Right lobe of liver (tissue), 6 donors: ENCODE results near the gene TTI1. TPM values are rescaled to one million over a fixed set of nuclear protein-coding genes. Genes with fewer than 3 reads are reported as not detected.

Experiments
- ATAC-seq, 4 donors: fragments of 200-7000 bp; cut with Tn5 transposase; one replicate each; pipeline ENCODE4 v1.9.1; 2020; ENCODE audit warnings: mild to moderate bottlenecking in 4 of 4, moderate library complexity in 4 of 4
- DNase-seq, 3 donors: peaks; one replicate each; pipeline ENCODE4 v3.0.0-alpha.2; 2020
- H3K27ac ChIP-seq, 3 donors: fragments of 200-600 bp; one replicate each; pipeline ENCODE4 v1.8.0; 2022
- H3K27me3 ChIP-seq, 2 donors: fragments of 200-600 bp; one replicate each; pipeline ENCODE4 v1.8.0; 2022
- H3K36me3 ChIP-seq, 4 donors: fragments of 200-600 bp; sonication (generic) in 1 of 4; one replicate each; pipeline versions ENCODE4 v1.5.1 to v1.8.0; 2017 to 2022; ENCODE audit warnings: control low read depth in 1 of 4
- H3K4me1 ChIP-seq, 4 donors: fragments of 200-600 bp; sonication (generic) in 1 of 4; one replicate each; pipeline versions ENCODE4 v1.5.1 to v1.8.0; 2017 to 2022; ENCODE audit warnings: control low read depth in 1 of 4
- H3K4me3 ChIP-seq, 3 donors: fragments of 200-600 bp; one replicate each; pipeline ENCODE4 v1.8.0; 2022
- H3K9me3 ChIP-seq, 4 donors: fragments of 200-600 bp; sonication (generic) in 1 of 4; one replicate each; pipeline versions ENCODE4 v1.5.1 to v1.8.0; 2017 to 2022; ENCODE audit warnings: control low read depth in 1 of 4
- POLR2A ChIP-seq: fragments of 450-650 bp; IDR thresholded peaks from one replicate; pipeline ENCODE4 v1.6.1; 2017; ENCODE audit warnings: antibody characterized with exemption, mild to moderate bottlenecking
- WGBS: methylation state at CpG from one replicate; pipeline ENCODE4 v1.1.6; 2018; ENCODE audit warnings: low coverage, low lambda C conversion rate; ENCODE audit not compliant: insufficient coverage; ENCODE audit errors: missing lambda C conversion rate; 5-methylcytosine and 5-hydroxymethylcytosine counted together
- intact Hi-C, 2 donors: fragments of 100-400 bp; cut with DNase I; formaldehyde crosslinking; loops; one replicate each; pipeline versions ENCODE4 v1.11.2 to v1.14.1; 2022
- total RNA-seq, 6 experiments: library from RNA; depleted of rRNA in 2 of 6; stranded (reverse); fragments of >200 nt in 2 of 6; fragmentation: NEBNext Ultra II Directional in 3 of 6; extraction: Animal tissue kit (Norgen Biotek cat#: 25700) in 3 of 6; gene quantifications; one replicate each; pipeline versions ENCODE4 v1.1.0 to v1.2.4, GENCODE V29; 2016 to 2023
- TF ChIP-seq, protein P1 (sequence below), 4 donors: fragments of 200-600 bp in 3 of 4; fragments of 450-650 bp in 1 of 4; IDR thresholded peaks; one replicate each; pipeline versions ENCODE4 v1.5.1 to v1.8.0; 2016 to 2022; ENCODE audit warnings: antibody characterized with exemption in 4 of 4, mild to moderate bottlenecking in 2 of 4
- donor health status: DM: no; HTN: yes; CAD: no.
- donor health status: DM: no; HTN: no; CAD: no.
- donor health status: DM: no; HTN: no; CAD: no.
- donor health status: DM: no; HTN: yes; CAD: no.
- donor health status: DM: no; HTN: yes; CAD: no.

Gene TTI1
- total RNA-seq, 6 experiments from 2014 or later, result 8.6 to 14.3 (median 11.3) TPM

- H3K4me1 ChIP-seq, result no peaks in the 10 kb centered on the region
Observed at GRCh38 chr20:37947943-37948342, 85.3 kb downstream of the TTI1 start.

DNA sequence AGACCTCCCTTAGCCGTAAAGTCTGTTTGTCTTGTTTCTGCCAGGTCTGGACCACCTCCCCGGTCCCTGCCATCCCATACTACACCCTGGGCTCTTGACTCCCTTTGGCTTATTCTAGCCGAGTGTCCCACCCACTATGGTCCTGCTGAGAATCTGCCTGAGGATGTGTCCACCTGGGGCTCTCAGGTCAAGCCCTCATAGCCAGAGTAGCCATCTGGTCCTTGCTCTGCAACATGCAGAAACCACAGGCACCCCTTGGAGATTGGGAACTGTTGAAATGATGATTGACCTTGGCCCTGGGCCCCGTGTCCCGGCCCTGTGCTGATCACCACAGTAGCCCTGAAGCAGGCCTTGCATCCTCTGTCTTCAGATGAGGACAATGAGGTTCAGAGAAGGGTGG is 86.3 kb downstream of the TTI1 start:
- intact Hi-C loops, result no loop called here
- TF ChIP-seq, protein P1, sequence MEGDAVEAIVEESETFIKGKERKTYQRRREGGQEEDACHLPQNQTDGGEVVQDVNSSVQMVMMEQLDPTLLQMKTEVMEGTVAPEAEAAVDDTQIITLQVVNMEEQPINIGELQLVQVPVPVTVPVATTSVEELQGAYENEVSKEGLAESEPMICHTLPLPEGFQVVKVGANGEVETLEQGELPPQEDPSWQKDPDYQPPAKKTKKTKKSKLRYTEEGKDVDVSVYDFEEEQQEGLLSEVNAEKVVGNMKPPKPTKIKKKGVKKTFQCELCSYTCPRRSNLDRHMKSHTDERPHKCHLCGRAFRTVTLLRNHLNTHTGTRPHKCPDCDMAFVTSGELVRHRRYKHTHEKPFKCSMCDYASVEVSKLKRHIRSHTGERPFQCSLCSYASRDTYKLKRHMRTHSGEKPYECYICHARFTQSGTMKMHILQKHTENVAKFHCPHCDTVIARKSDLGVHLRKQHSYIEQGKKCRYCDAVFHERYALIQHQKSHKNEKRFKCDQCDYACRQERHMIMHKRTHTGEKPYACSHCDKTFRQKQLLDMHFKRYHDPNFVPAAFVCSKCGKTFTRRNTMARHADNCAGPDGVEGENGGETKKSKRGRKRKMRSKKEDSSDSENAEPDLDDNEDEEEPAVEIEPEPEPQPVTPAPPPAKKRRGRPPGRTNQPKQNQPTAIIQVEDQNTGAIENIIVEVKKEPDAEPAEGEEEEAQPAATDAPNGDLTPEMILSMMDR (IDR thresholded peaks at IDR 0.05), result no peak
- no peak for TF ChIP-seq POLR2A
- H3K27ac ChIP-seq, result no peak overlapping the region

More at GRCh38 chr20:37947943-37948342, 85.3 kb downstream of the TTI1 start:
- Histone ChIP-seq H3K4me3 (no peak overlapping the region), H3K36me3 (no peaks in the 10 kb centered on the region), H3K27me3 (no peaks in the 10 kb centered on the region), H3K9me3 (no peaks in the 10 kb centered on the region), H3K27ac (no peak overlapping the region)
- ATAC-seq (no peak), DNase-seq (no peak)
- intact Hi-C loops, result no loop called here
- TF ChIP-seq, protein P1 (IDR thresholded peaks at IDR 0.05), result no peak
- TF ChIP-seq POLR2A, result no peak
- WGBS, result 74% methylated on average over 4 of the region's 6 CpGs

GRCh38 chr20:37945091-37945547 is 88.1 kb downstream of the TTI1 start:
- Histone ChIP-seq H3K4me1 (no peaks in the 10 kb centered on the region), H3K4me3 (no peak overlapping the region), H3K9me3 (no peaks in the 10 kb centered on the region), H3K36me3 (no peaks in the 10 kb centered on the region), H3K27ac (no peak overlapping the region), H3K27me3 (no peaks in the 10 kb centered on the region)
- DNase-seq (peak in 1 of 3 donors; percentile 26), ATAC-seq (no peak)
- intact Hi-C loops, result no loop called here
- TF ChIP-seq, protein P1 (IDR thresholded peaks at IDR 0.05), result no peak
- no peak for TF ChIP-seq POLR2A
- WGBS, result 38% methylated on average over 6 of the region's 11 CpGs

More for the DNA sequence above, 86.3 kb downstream of the TTI1 start:
- Histone ChIP-seq H3K9me3 (no peaks in the 10 kb centered on the region), H3K4me1 (no peaks in the 10 kb centered on the region), H3K27me3 (no peaks in the 10 kb centered on the region), H3K4me3 (no peak overlapping the region), H3K36me3 (no peaks in the 10 kb centered on the region)
- DNase-seq (peak in 1 of 3 donors; percentile 13), ATAC-seq (no peak)
- WGBS, result 71% methylated on average over 3 of the region's 5 CpGs

- ATAC-seq (peak in 1 of 4 donors; percentile 11), DNase-seq (peak in 1 of 3 donors; percentile 38)
- H3K4me1 ChIP-seq, result no peaks in the 10 kb centered on the region
- no peak for TF ChIP-seq POLR2A
- TF ChIP-seq, protein P1 (IDR thresholded peaks at IDR 0.05), result no peak
- no peaks in the 10 kb centered on the region for H3K36me3 ChIP-seq
- H3K9me3 ChIP-seq, result no peaks in the 10 kb centered on the region
- no peak overlapping the region for H3K4me3 ChIP-seq
- WGBS, result 100% methylated on average over 3 of the region's 11 CpGs
- no peak overlapping the region for H3K27ac ChIP-seq
- intact Hi-C loops, result no loop called here
- H3K27me3 ChIP-seq, result no peaks in the 10 kb centered on the region
Observed at GRCh38 chr20:37944456-37944981, 88.7 kb downstream of the TTI1 start.
